HUES64 (cell line): ENCODE data around the gene PLA2G4F.

ENCODE experiments used
- H3K27ac ChIP-seq: 2 replicates; pipeline ENCODE4 v1.7.0; 2013; ENCODE audit warnings: low read depth, low read length, inconsistent platforms
- H3K27me3 ChIP-seq: 2 replicates; pipeline ENCODE4 v1.6.1; 2013; ENCODE audit warnings: mild to moderate bottlenecking, low read length; ENCODE audit not compliant: insufficient read depth
- H3K36me3 ChIP-seq: 2 replicates; pipeline ENCODE4 v1.6.1; 2013; ENCODE audit warnings: mild to moderate bottlenecking, low read length; ENCODE audit not compliant: insufficient read depth
- H3K4me1 ChIP-seq: 2 replicates; pipeline ENCODE4 v1.6.1; 2013; ENCODE audit warnings: mild to moderate bottlenecking, low read length, moderate library complexity; ENCODE audit not compliant: insufficient read depth
- H3K4me3 ChIP-seq: 2 replicates; pipeline ENCODE4 v1.5.1; 2013; ENCODE audit warnings: mild to moderate bottlenecking, low read length, moderate library complexity
- H3K9ac ChIP-seq: 2 replicates; pipeline ENCODE4 v1.6.1; 2013; ENCODE audit warnings: mild to moderate bottlenecking, low read depth, low read length
- H3K9me3 ChIP-seq: 2 replicates; pipeline ENCODE4 v1.6.1; 2013; ENCODE audit warnings: low read depth, low read length; ENCODE audit not compliant: insufficient read depth
- WGBS: fragments of 150-250, 120-280 bp; methylation state at CpG from one replicate; pipeline ENCODE4 v1.1.7; 2013; ENCODE audit warnings: missing lambda C conversion rate; 5-methylcytosine and 5-hydroxymethylcytosine counted together

Gene PLA2G4F

GRCh38 chr15:42153874-42154211 lies 2.6 kb downstream of the PLA2G4F start:
- no peaks in the 10 kb centered on the region for H3K36me3 ChIP-seq
- no peak overlapping the region for H3K27ac ChIP-seq
- WGBS, result 93% methylated on average over 4 of the region's 4 CpGs
- H3K9ac ChIP-seq, result no peak overlapping the region
- H3K4me3 ChIP-seq, result no peak overlapping the region
- no peaks in the 10 kb centered on the region; the same call in 1 of the 2 replicates for H3K4me1 ChIP-seq
- H3K27me3 ChIP-seq, result no peaks in the 10 kb centered on the region
- H3K9me3 ChIP-seq, result no peaks in the 10 kb centered on the region

GRCh38 chr15:42152921-42153698 lies 3.3 kb downstream of the PLA2G4F start:
- Histone ChIP-seq H3K4me3 (no peak overlapping the region), H3K27me3 (no peaks in the 10 kb centered on the region), H3K4me1 (no peaks in the 10 kb centered on the region; the same call in 1 of the 2 replicates), H3K9ac (no peak overlapping the region), H3K27ac (no peak overlapping the region), H3K36me3 (no peaks in the 10 kb centered on the region), H3K9me3 (no peaks in the 10 kb centered on the region)
- WGBS, result 91% methylated on average over 11 of the region's 11 CpGs

GRCh38 chr15:42152196-42152920 lies 4.1 kb downstream of the PLA2G4F start:
- H3K4me3 ChIP-seq, result no peak overlapping the region
- H3K9me3 ChIP-seq, result no peaks in the 10 kb centered on the region
- no peaks in the 10 kb centered on the region for H3K36me3 ChIP-seq
- H3K9ac ChIP-seq, result no peak overlapping the region
- no peaks in the 10 kb centered on the region for H3K27me3 ChIP-seq
- H3K4me1 ChIP-seq, result no peaks in the 10 kb centered on the region; the same call in 1 of the 2 replicates
- H3K27ac ChIP-seq, result no peak overlapping the region
- 93% methylated on average over 14 of the region's 14 CpGs for WGBS

GRCh38 chr15:42151736-42152135 lies 4.7 kb downstream of the PLA2G4F start:
- Histone ChIP-seq H3K9me3 (no peaks in the 10 kb centered on the region), H3K9ac (no peak overlapping the region), H3K36me3 (no peaks in the 10 kb centered on the region), H3K4me1 (no peaks in the 10 kb centered on the region; the same call in 1 of the 2 replicates), H3K4me3 (no peak overlapping the region), H3K27ac (no peak overlapping the region), H3K27me3 (no peaks in the 10 kb centered on the region)
- WGBS, result 91% methylated on average over 4 of the region's 4 CpGs

- H3K27ac ChIP-seq, result no peak overlapping the region
- H3K4me1 ChIP-seq, result no peaks in the 10 kb centered on the region; the same call in 1 of the 2 replicates
- no peaks in the 10 kb centered on the region for H3K9me3 ChIP-seq
- WGBS, result 86% methylated on average over 10 of the region's 10 CpGs
- no peaks in the 10 kb centered on the region for H3K36me3 ChIP-seq
- H3K9ac ChIP-seq, result no peak overlapping the region
- H3K4me3 ChIP-seq, result no peak overlapping the region
- H3K27me3 ChIP-seq, result no peaks in the 10 kb centered on the region
Observed at GRCh38 chr15:42151141-42151561, 5.3 kb downstream of the PLA2G4F start.

GRCh38 chr15:42150219-42150970 lies 6.0 kb downstream of the PLA2G4F start:
- WGBS, result 87% methylated on average over 17 of the region's 17 CpGs
- H3K9me3 ChIP-seq, result no peaks in the 10 kb centered on the region

GRCh38 chr15:42149493-42150218 lies 6.8 kb downstream of the PLA2G4F start:
- Histone ChIP-seq H3K9me3 (no peaks in the 10 kb centered on the region), H3K9ac (no peak overlapping the region), H3K27ac (no peak overlapping the region), H3K27me3 (no peaks in the 10 kb centered on the region), H3K4me1 (no peaks in the 10 kb centered on the region), H3K36me3 (no peaks in the 10 kb centered on the region), H3K4me3 (no peak overlapping the region)
- 90% methylated on average over 14 of the region's 14 CpGs for WGBS

More at GRCh38 chr15:42150219-42150970, 6.0 kb downstream of the PLA2G4F start:
- H3K4me3 ChIP-seq, result no peak overlapping the region
- H3K27me3 ChIP-seq, result no peaks in the 10 kb centered on the region
- H3K36me3 ChIP-seq, result no peaks in the 10 kb centered on the region
- no peak overlapping the region for H3K9ac ChIP-seq
- H3K4me1 ChIP-seq, result no peaks in the 10 kb centered on the region
- no peak overlapping the region for H3K27ac ChIP-seq

- Histone ChIP-seq H3K9me3 (no peaks in the 10 kb centered on the region), H3K4me3 (no peak overlapping the region), H3K9ac (no peak overlapping the region), H3K27me3 (no peaks in the 10 kb centered on the region), H3K4me1 (no peaks in the 10 kb centered on the region), H3K36me3 (no peaks in the 10 kb centered on the region), H3K27ac (no peak overlapping the region)
- 92% methylated on average over 12 of the region's 12 CpGs for WGBS
Observed at GRCh38 chr15:42148808-42149492, 7.5 kb downstream of the PLA2G4F start.

GRCh38 chr15:42147431-42147735 lies 9.1 kb downstream of the PLA2G4F start:
- Histone ChIP-seq H3K27ac (no peak overlapping the region), H3K4me3 (no peak overlapping the region), H3K9me3 (no peaks in the 10 kb centered on the region), H3K27me3 (no peaks in the 10 kb centered on the region), H3K36me3 (no peaks in the 10 kb centered on the region), H3K9ac (no peak overlapping the region), H3K4me1 (no peaks in the 10 kb centered on the region)
- 95% methylated on average over 4 of the region's 4 CpGs for WGBS

- Histone ChIP-seq H3K36me3 (no peaks in the 10 kb centered on the region), H3K4me3 (no peak overlapping the region), H3K9me3 (no peaks in the 10 kb centered on the region), H3K9ac (no peak overlapping the region), H3K27me3 (no peaks in the 10 kb centered on the region), H3K27ac (no peak overlapping the region), H3K4me1 (no peaks in the 10 kb centered on the region)
- 91% methylated on average over 23 of the region's 24 CpGs for WGBS
Observed at GRCh38 chr15:42146551-42147430, 9.6 kb downstream of the PLA2G4F start.
